Gastroesophageal sphincter (tissue), 3 donors: ENCODE measurements around the gene STX4.

Experiments used
- CTCF ChIP-seq, 4 experiments: fragments of 200-600 bp in 2 of 4; fragments of 450-650 bp in 2 of 4; sonication (generic) in 1 of 4; IDR thresholded peaks; one replicate each; pipeline ENCODE4 v1.5.1; 2017 to 2019; ENCODE audit warnings: antibody characterized with exemption in 4 of 4, mild to moderate bottlenecking in 2 of 4, moderate library complexity in 2 of 4
- POLR2A ChIP-seq, 2 donors: fragments of 450-650 bp; IDR thresholded peaks; one replicate each; pipeline ENCODE4 v1.6.1; 2017; ENCODE audit warnings: antibody characterized with exemption in 2 of 2, mild to moderate bottlenecking in 2 of 2, moderate library complexity in 1 of 2

- TF ChIP-seq POLR2A (IDR thresholded peaks at IDR 0.05): no peak
- no peak for TF ChIP-seq CTCF (IDR thresholded peaks at IDR 0.05)
Measured at GRCh38 chr16:31089199-31089598, 55.8 kb downstream of the STX4 start.
